GM12892 (cell line): ENCODE results near the gene PISD.

ENCODE experiments used
- DNase-seq: peaks from one replicate; pipeline ENCODE4 v3.0.0; 2011; ENCODE audit not compliant: insufficient read length
- FAIRE-seq: peaks from 2 replicates; lab custom pipeline; 2011; peaks lifted over from hg19 to GRCh38; lab: Jason Lieb, UNC
- POLR2A ChIP-seq: IDR thresholded peaks from 2 replicates; pipeline ENCODE4 v1.6.1; 2011; ENCODE audit warnings: low read depth, low read length, control low read depth
- POLR2AphosphoS5 ChIP-seq: IDR thresholded peaks from 2 replicates; pipeline ENCODE4 v1.6.1; 2011; ENCODE audit warnings: low read depth, low read length, control low read depth
- TAF1 ChIP-seq: IDR thresholded peaks from 2 replicates; pipeline ENCODE4 v1.6.1; 2011; ENCODE audit warnings: low read depth, mild to moderate bottlenecking, control low read depth, low read length, borderline replicate concordance

PISD gene

GRCh38 chr22:31630331-31631329 lies 31.4 kb downstream of the PISD start:
- TF ChIP-seq POLR2AphosphoS5 (no peak), POLR2A (peak; percentile 64; the same call in 1 of the 2 replicates)

GRCh38 chr22:31629741-31630184 lies 32.3 kb downstream of the PISD start:
- no peak for TF ChIP-seq POLR2AphosphoS5
- DNase-seq: no peak
- no peak for FAIRE-seq

More at GRCh38 chr22:31630331-31631329, 31.4 kb downstream of the PISD start:
- DNase-seq (peak; percentile 93), FAIRE-seq (peak; percentile 92)

- TF ChIP-seq POLR2AphosphoS5 (no peak), TAF1 (no peak), POLR2A (no peak)
- DNase-seq (peak; percentile 18), FAIRE-seq (peak; percentile 50)
These were observed 32.9 kb downstream of the PISD start for GRCh38 chr22:31628969-31629708.

GRCh38 chr22:31628362-31628761 lies 33.7 kb downstream of the PISD start:
- TF ChIP-seq POLR2A (no peak), POLR2AphosphoS5 (no peak), TAF1 (no peak)
- no peak for FAIRE-seq
- DNase-seq: no peak

GRCh38 chr22:31627223-31627731 lies 34.7 kb downstream of the PISD start:
- TF ChIP-seq POLR2A (no peak), TAF1 (no peak), POLR2AphosphoS5 (no peak)
- FAIRE-seq (no peak), DNase-seq (no peak)

GRCh38 chr22:31626427-31627150 lies 35.4 kb downstream of the PISD start:
- FAIRE-seq (no peak), DNase-seq (no peak)
- TF ChIP-seq TAF1 (no peak), POLR2A (no peak), POLR2AphosphoS5 (no peak)

- no peak for DNase-seq
- no peak for FAIRE-seq
- TF ChIP-seq TAF1 (no peak), POLR2AphosphoS5 (no peak; the same call in 1 of the 2 replicates), POLR2A (no peak)
These were observed 36.2 kb downstream of the PISD start for GRCh38 chr22:31625661-31626426.

GRCh38 chr22:31625257-31625640 lies 36.8 kb downstream of the PISD start:
- FAIRE-seq: no peak
- no peak for DNase-seq
- no peak for TF ChIP-seq TAF1
- no peak for TF ChIP-seq POLR2A
- no peak for TF ChIP-seq POLR2AphosphoS5

- no peak for DNase-seq
- no peak for FAIRE-seq
- TF ChIP-seq TAF1 (no peak), POLR2A (no peak), POLR2AphosphoS5 (no peak; the same call in 1 of the 2 replicates)
These were observed 38.3 kb downstream of the PISD start for GRCh38 chr22:31623592-31624304.

- TF ChIP-seq POLR2AphosphoS5 (no peak), TAF1 (no peak), POLR2A (no peak)
These were observed 39.0 kb downstream of the PISD start for GRCh38 chr22:31622980-31623379.

More at GRCh38 chr22:31622980-31623379, 39.0 kb downstream of the PISD start:
- DNase-seq (no peak), FAIRE-seq (no peak)
